Skeletal muscle tissue (tissue), 4 donors: ENCODE data around the gene TUBB4A. TPM values are rescaled to one million over a fixed set of nuclear protein-coding genes. Genes with fewer than 3 reads are reported as not detected.

Experiments used
- H3K27ac ChIP-seq: one replicate; pipeline ENCODE4 v1.7.0; 2013; ENCODE audit warnings: mild to moderate bottlenecking, low read depth, low read length, inconsistent platforms
- H3K27me3 ChIP-seq, 3 donors: one replicate each; pipeline ENCODE4 v1.7.0; 2013; ENCODE audit warnings: low read length in 3 of 3; ENCODE audit not compliant: control insufficient read depth in 3 of 3, insufficient read depth in 3 of 3
- H3K36me3 ChIP-seq, 3 donors: one replicate each; pipeline ENCODE4 v1.7.0; 2013; ENCODE audit warnings: low read length in 3 of 3; ENCODE audit not compliant: control insufficient read depth in 3 of 3, insufficient read depth in 3 of 3
- H3K4me1 ChIP-seq, 3 donors: one replicate each; pipeline ENCODE4 v1.7.0; 2013; ENCODE audit warnings: low read length in 3 of 3, mild to moderate bottlenecking in 3 of 3; ENCODE audit not compliant: control insufficient read depth in 3 of 3, insufficient read depth in 3 of 3
- H3K4me3 ChIP-seq, 3 donors: one replicate each; pipeline ENCODE4 v1.7.0; 2013; ENCODE audit warnings: low read length in 3 of 3
- H3K9ac ChIP-seq, 3 donors: one replicate each; pipeline ENCODE4 v1.7.0; 2013; ENCODE audit warnings: low read length in 3 of 3, mild to moderate bottlenecking in 3 of 3, moderate library complexity in 2 of 3, low read depth in 1 of 3
- H3K9me3 ChIP-seq, 3 donors: one replicate each; pipeline ENCODE4 v1.7.0; 2013; ENCODE audit warnings: low read length in 3 of 3; ENCODE audit not compliant: control insufficient read depth in 3 of 3
- total RNA-seq: library from RNA; depleted of rRNA; stranded (reverse); fragments of >200 nt; gene quantifications from one replicate; pipeline ENCODE4 v1.2.3, GENCODE V29; 2014
- donor health status: Osteomylitis.

Gene TUBB4A
- total RNA-seq, 1 donor from 2014 or later = not detected

DNA sequence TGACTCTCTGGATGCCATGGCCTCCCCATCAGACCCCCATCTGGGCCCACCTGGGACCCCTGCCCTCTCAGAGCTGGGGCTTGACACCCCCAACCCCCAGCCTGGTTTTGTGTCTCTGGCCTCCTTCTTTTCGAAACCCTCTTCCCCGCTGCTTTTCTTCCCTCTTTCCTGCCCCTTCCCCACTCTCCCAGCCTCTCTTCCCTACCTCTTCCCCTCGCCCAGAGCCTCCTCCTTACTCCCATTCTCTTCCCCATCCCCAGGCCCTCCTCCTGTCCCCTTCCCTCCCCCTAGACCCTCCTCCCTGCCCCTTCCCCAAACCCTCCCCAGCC, 30.9 kb upstream of the TUBB4A start:
- no peak overlapping the region for H3K9ac ChIP-seq
- no peak overlapping the region for H3K4me3 ChIP-seq
- H3K4me1 ChIP-seq = peaks cover 11 to 33% (median 31%) of the 10 kb centered on the region in 3 donors
- no peak overlapping the region for H3K27ac ChIP-seq
- H3K36me3 ChIP-seq = no peaks in the 10 kb centered on the region
- H3K9me3 ChIP-seq = no peaks in the 10 kb centered on the region
- peaks cover 11 to 27% (median 14%) of the 10 kb centered on the region in 3 donors for H3K27me3 ChIP-seq

GRCh38 chr19:6532244-6532999, 30.3 kb upstream of the TUBB4A start:
- no peak overlapping the region for H3K27ac ChIP-seq
- no peaks in the 10 kb centered on the region for H3K9me3 ChIP-seq
- peaks cover 11 to 33% (median 31%) of the 10 kb centered on the region in 3 donors for H3K4me1 ChIP-seq
- no peak overlapping the region for H3K9ac ChIP-seq
- H3K36me3 ChIP-seq = no peaks in the 10 kb centered on the region
- H3K4me3 ChIP-seq = peak overlapping the region in 1 of 3 donors; percentile 36
- H3K27me3 ChIP-seq = peaks cover 11 to 27% (median 14%) of the 10 kb centered on the region in 3 donors

DNA sequence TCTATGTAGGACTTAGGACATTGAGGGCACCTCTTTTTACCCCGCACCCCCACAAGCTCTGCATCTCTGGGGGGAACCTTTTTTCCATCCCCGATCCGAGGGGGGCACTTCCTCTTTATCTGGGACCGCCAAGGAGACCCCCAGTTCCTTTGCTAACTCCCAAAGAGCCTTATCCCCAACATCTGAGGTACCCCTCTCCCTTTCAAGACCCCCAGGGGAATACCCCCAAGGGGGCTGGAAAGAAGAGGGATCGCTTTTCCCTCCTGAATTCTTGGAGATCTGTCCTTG, 29.8 kb upstream of the TUBB4A start:
- Histone ChIP-seq H3K4me3 (peak overlapping the region in 2 of 3 donors; percentile 89 to 95), H3K27me3 (peaks cover 11 to 27% (median 14%) of the 10 kb centered on the region in 3 donors), H3K27ac (no peak overlapping the region), H3K9ac (peak overlapping the region in 1 of 3 donors; percentile 83), H3K4me1 (peaks cover 11 to 33% (median 31%) of the 10 kb centered on the region in 3 donors), H3K36me3 (no peaks in the 10 kb centered on the region), H3K9me3 (no peaks in the 10 kb centered on the region)

DNA sequence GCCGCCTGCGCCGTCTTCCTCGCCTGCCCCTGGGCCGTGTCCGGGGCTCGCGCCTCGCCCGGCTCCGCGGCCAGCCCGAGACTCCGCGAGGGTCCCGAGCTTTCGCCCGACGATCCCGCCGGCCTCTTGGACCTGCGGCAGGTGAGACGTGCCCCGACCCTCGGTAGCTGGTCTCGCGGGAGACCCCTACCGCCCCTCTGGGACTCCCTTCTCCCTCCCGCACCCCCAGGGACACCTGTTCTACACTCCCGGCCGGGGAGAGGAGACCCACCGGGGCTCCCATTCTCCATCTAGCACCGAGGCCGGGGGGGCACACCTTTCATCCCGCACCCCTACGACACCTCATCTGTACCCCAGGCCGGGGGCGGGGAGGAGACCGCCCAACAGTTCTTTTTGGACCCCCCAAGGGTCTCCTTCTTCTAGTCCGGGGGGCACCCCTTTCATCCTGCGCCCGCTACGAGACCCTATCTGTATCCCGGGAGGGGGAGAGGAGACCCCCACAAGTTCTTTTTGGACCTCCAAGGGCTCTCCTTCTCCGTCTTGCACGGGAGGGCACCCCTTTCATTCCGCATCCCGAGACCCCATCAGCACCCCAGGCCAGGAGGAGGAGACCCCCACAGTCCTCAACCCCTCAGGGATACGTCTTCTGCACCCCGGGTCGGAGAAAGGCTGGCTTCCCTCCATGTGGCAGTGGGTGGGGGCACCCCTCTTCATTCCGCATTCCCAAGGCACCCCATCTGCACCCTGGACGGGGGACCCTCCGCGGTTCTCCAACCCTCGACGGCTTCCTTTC, 29.2 kb upstream of the TUBB4A start:
- peaks cover 11 to 33% (median 31%) of the 10 kb centered on the region in 3 donors for H3K4me1 ChIP-seq
- peaks cover 11 to 27% (median 14%) of the 10 kb centered on the region in 3 donors for H3K27me3 ChIP-seq
- H3K4me3 ChIP-seq = peak overlapping the region; percentile 89 to 99 (median 95)
- H3K9me3 ChIP-seq = no peaks in the 10 kb centered on the region
- no peaks in the 10 kb centered on the region for H3K36me3 ChIP-seq
- peak overlapping the region; percentile 86 for H3K27ac ChIP-seq
- peak overlapping the region; percentile 83 to 96 (median 86) for H3K9ac ChIP-seq

DNA sequence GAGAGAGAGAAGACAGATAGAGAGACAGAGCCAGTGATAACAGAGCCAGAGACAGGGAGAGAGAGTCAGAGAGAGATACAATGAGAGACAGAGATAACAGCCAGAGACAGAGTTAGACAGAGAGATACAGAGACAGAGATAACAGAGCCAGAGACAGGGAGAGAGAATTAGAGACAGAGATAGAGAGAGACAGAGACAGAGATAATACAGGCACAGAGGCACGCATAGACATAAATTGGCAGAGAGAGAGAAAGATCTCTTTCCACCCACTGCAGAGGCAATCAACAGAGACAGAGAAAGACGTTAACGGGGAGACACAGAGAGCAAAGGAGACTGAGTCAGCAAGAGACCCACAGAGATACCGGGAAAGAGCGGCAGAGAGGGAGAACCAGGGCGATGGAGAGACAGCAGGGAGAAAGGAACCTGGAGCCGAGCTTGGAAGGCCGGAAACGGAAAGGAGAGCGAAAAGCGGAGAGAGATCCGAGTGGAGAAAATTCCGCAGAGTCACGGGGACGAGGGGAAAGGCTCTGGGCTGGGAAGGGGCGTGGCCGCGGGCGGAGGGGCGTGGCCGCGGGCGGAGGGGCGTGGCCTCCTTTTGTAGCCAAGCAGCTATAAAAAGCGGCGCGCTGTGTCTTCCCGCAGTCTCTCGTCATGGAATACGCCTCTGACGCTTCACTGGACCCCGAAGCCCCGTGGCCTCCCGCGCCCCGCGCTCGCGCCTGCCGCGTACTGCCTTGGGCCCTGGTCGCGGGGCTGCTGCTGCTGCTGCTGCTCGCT, 28.5 kb upstream of the TUBB4A start, which contains the start of gene TNFSF9:
Gene TNFSF9, plus strand, starts transcription at position 641 of the 777 bp plus-strand sequence. Its CDS starts 11 bp downstream, at position 652.
- H3K27me3 ChIP-seq = peaks cover 11 to 27% (median 14%) of the 10 kb centered on the region in 3 donors
- peak within 1 kb of the TSS; percentile 86 for H3K27ac ChIP-seq
- H3K4me3 ChIP-seq = peak within 1 kb of the TSS; percentile 89 to 99 (median 95)
- H3K36me3 ChIP-seq = no peaks in the 10 kb centered on the region
- H3K9me3 ChIP-seq = no peaks in the 10 kb centered on the region
- peaks cover 11 to 33% (median 31%) of the 10 kb centered on the region in 3 donors for H3K4me1 ChIP-seq
- H3K9ac ChIP-seq = peak within 1 kb of the TSS; percentile 86 to 96 (median 94)

DNA sequence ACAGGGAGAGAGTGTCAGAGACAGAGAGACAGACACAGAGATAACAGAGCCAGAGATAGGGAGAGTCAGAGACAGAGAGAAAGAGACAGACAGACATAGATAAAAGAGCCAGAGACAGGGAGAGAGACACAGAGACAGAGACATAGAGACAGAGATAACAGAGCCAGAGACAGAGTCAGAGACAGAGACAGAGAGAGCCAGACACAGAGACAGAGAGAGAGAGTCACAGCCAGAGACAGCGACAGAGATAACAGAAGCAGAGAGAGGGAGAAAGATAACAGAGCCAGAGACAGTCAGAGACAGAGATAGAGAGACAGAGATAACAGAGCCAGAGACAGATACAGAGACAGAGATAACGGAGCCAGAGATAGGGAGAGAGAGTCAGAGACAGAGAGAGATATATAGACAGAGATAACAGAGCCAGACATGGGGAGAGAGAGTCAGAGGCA, 27.9 kb upstream of the TUBB4A start:
- Histone ChIP-seq H3K4me1 (peaks cover 11 to 33% (median 31%) of the 10 kb centered on the region in 3 donors), H3K4me3 (peak overlapping the region; percentile 89 to 99 (median 95)), H3K27me3 (peaks cover 11 to 27% (median 14%) of the 10 kb centered on the region in 3 donors), H3K27ac (peak overlapping the region; percentile 86), H3K36me3 (no peaks in the 10 kb centered on the region), H3K9ac (peak overlapping the region; percentile 86 to 96 (median 94)), H3K9me3 (no peaks in the 10 kb centered on the region)

GRCh38 chr19:6529351-6529750, 27.2 kb upstream of the TUBB4A start:
- Histone ChIP-seq H3K27me3 (peaks cover 11 to 20% (median 14%) of the 10 kb centered on the region in 3 donors), H3K27ac (peak overlapping the region; percentile 7), H3K4me3 (peak overlapping the region in 1 of 3 donors; percentile 95), H3K9me3 (no peaks in the 10 kb centered on the region), H3K36me3 (no peaks in the 10 kb centered on the region), H3K9ac (peak overlapping the region in 1 of 3 donors; percentile 94), H3K4me1 (peaks cover 11 to 33% (median 31%) of the 10 kb centered on the region in 3 donors)

DNA sequence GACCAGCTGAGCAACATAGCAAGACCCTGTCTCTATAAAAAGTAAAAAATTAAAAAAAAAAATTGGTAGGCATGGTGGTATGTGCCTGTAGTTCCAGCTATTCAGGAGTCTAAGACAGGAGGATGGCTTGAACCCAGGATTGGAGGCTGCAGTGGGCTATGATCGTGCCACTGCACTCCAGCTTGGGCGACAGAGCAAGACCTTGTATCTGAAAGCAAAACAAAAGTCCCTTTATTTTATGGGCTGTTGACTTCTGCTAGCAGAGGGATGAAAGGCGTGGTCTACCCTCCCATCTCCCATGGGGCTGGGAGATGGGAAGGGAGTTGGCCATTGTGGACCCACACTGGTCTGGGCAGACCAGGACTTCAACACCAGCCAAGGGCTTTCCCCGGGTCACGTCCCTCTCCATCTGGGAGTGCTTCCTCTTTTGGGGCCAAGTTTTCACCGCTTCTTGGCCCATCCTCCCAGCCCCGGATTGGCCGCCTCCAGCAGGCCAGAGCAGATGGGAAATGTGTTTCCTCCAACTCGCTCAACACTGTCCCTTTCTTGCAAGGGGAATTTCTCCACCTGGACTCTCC, 26.5 kb upstream of the TUBB4A start:
- no peak overlapping the region for H3K9ac ChIP-seq
- no peak overlapping the region for H3K4me3 ChIP-seq
- H3K36me3 ChIP-seq = no peaks in the 10 kb centered on the region
- peaks cover 11 to 20% (median 14%) of the 10 kb centered on the region in 3 donors for H3K27me3 ChIP-seq
- H3K4me1 ChIP-seq = peaks cover 11 to 33% (median 31%) of the 10 kb centered on the region in 3 donors
- H3K9me3 ChIP-seq = no peaks in the 10 kb centered on the region
- peak overlapping the region; percentile 7 for H3K27ac ChIP-seq

- Histone ChIP-seq H3K27ac (no peak overlapping the region), H3K4me3 (no peak overlapping the region), H3K9ac (no peak overlapping the region), H3K36me3 (no peaks in the 10 kb centered on the region), H3K9me3 (no peaks in the 10 kb centered on the region), H3K4me1 (peaks cover 11 to 33% (median 31%) of the 10 kb centered on the region in 3 donors), H3K27me3 (peaks cover 11 to 20% (median 14%) of the 10 kb centered on the region in 3 donors)
These were observed 25.9 kb upstream of the TUBB4A start for GRCh38 chr19:6527893-6528543.
